ENCODE measurements around the gene C10orf62.
"Not testable (repeated sequence)": the region's sequence is repeated elsewhere in the genome, so short reads cannot be mapped to it uniquely, and the experiment has no call there.

Gene C10orf62

GRCh38 chr10:97589479-97589878 is at the start of gene C10orf62:
TSS of gene C10orf62 (plus strand) at chr10:97589721. CDS start at chr10:97589898, 177 bp downstream.
- in situ Hi-C loops (cut with HindIII; ENCODE audit: low pct_ligation_motif_present, low pct_unique_long_range_greater_than_20kb, low sequenced_read_pairs) = no loop called here
- no peak for DNase-seq

- no peak for DNase-seq
- in situ Hi-C loops (cut with HindIII; ENCODE audit: low pct_ligation_motif_present, low pct_unique_long_range_greater_than_20kb, low sequenced_read_pairs) = no loop called here
Observed at GRCh38 chr10:97540669-97541500, 48.6 kb upstream of the C10orf62 start.

- in situ Hi-C loops (cut with HindIII; ENCODE audit: low pct_ligation_motif_present, low pct_unique_long_range_greater_than_20kb, low sequenced_read_pairs) = no loop called here
- peak; percentile 89 for DNase-seq
Observed at GRCh38 chr10:97542169-97543024, 47.1 kb upstream of the C10orf62 start.

GRCh38 chr10:97543025-97543546 is 46.4 kb upstream of the C10orf62 start:
- DNase-seq = peak; percentile 89
- in situ Hi-C loops (cut with HindIII; ENCODE audit: low pct_ligation_motif_present, low pct_unique_long_range_greater_than_20kb, low sequenced_read_pairs) = no loop called here

GRCh38 chr10:97546456-97547270 is 42.9 kb upstream of the C10orf62 start:
- DNase-seq = no peak

GRCh38 chr10:97547271-97547600 is 42.3 kb upstream of the C10orf62 start:
- in situ Hi-C loops (cut with HindIII; ENCODE audit: low pct_ligation_motif_present, low pct_unique_long_range_greater_than_20kb, low sequenced_read_pairs) = no loop called here
- no peak for DNase-seq

More at GRCh38 chr10:97546456-97547270, 42.9 kb upstream of the C10orf62 start:
- in situ Hi-C loops (cut with HindIII; ENCODE audit: low pct_ligation_motif_present, low pct_unique_long_range_greater_than_20kb, low sequenced_read_pairs) = no loop called here

GRCh38 chr10:97547962-97548361 is 41.6 kb upstream of the C10orf62 start:
- in situ Hi-C loops (cut with HindIII; ENCODE audit: low pct_ligation_motif_present, low pct_unique_long_range_greater_than_20kb, low sequenced_read_pairs) = no loop called here

GRCh38 chr10:97548828-97549455 is 40.6 kb upstream of the C10orf62 start:
- in situ Hi-C loops (cut with HindIII; ENCODE audit: low pct_ligation_motif_present, low pct_unique_long_range_greater_than_20kb, low sequenced_read_pairs) = no loop called here
- DNase-seq = no peak

More at GRCh38 chr10:97547962-97548361, 41.6 kb upstream of the C10orf62 start:
- no peak for DNase-seq

- DNase-seq = no peak
- in situ Hi-C loops (cut with HindIII; ENCODE audit: low pct_ligation_motif_present, low pct_unique_long_range_greater_than_20kb, low sequenced_read_pairs) = no loop called here
Observed at GRCh38 chr10:97549587-97550322, 39.8 kb upstream of the C10orf62 start.

GRCh38 chr10:97550336-97551149 is 39.0 kb upstream of the C10orf62 start:
- in situ Hi-C loops (cut with HindIII; ENCODE audit: low pct_ligation_motif_present, low pct_unique_long_range_greater_than_20kb, low sequenced_read_pairs) = no loop called here
- DNase-seq = no peak

- in situ Hi-C loops (cut with HindIII; ENCODE audit: low pct_ligation_motif_present, low pct_unique_long_range_greater_than_20kb, low sequenced_read_pairs) = no loop called here
- DNase-seq = no peak
Observed at GRCh38 chr10:97551271-97551670, 38.2 kb upstream of the C10orf62 start.

- in situ Hi-C loops (cut with HindIII; ENCODE audit: low pct_ligation_motif_present, low pct_unique_long_range_greater_than_20kb, low sequenced_read_pairs) = no loop called here
- DNase-seq = peak; percentile 72
Observed at GRCh38 chr10:97553575-97554031, 35.9 kb upstream of the C10orf62 start.

GRCh38 chr10:97554336-97554735 is 35.2 kb upstream of the C10orf62 start:
- DNase-seq; in situ Hi-C loops (cut with HindIII; ENCODE audit: low pct_ligation_motif_present, low pct_unique_long_range_greater_than_20kb, low sequenced_read_pairs): not testable (repeated sequence)

- in situ Hi-C loops (cut with HindIII; ENCODE audit: low pct_ligation_motif_present, low pct_unique_long_range_greater_than_20kb, low sequenced_read_pairs) = not testable (repeated sequence)
- DNase-seq = peak; percentile 34
Observed at GRCh38 chr10:97555541-97555940, 34.0 kb upstream of the C10orf62 start.

- in situ Hi-C loops (cut with HindIII; ENCODE audit: low pct_ligation_motif_present, low pct_unique_long_range_greater_than_20kb, low sequenced_read_pairs) = not testable (repeated sequence)
- DNase-seq = peak; percentile 80
Observed at GRCh38 chr10:97560731-97561381, 28.7 kb upstream of the C10orf62 start.

Data from ACHN (cell line).